ENCODE results near the gene TGIF1.

TGIF1 gene

DNA sequence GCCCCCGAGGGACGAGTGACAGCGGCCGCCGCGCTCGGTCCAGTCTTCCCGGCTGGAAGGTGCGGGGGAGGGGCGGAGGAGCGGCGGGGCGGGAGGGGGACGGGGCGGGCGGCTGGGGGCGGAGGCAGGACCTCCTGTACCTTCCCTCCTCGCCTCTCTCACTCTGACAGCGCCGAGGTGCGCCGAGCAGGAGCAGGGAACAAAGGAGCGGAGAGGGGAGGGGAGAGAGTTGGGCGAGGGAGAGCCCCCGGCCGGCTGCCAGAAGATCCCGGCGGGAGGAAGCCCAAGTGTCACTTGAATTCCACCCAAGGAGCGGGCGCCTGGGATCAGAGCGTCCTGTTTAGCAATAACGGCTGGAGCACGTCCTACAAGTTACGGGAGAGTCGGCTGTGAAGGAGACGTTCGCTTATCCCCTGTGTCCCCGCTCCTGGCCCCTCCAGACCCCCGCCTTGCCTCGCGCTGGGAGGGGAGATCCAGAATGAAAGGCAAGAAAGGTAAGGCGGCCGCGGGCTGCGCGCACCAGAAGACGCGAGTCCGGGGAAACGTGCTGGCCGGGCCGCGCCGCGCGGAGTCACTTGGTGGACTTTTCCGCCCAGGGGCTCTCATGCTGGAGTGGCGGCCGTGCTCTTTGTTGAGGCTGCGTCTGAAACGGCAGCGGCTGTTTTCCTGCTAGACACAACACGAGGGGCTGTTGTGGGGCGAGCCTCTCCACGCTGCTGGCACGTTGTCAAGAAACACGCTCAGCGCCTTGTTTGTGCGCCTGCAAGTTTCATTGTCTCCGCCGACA, at the start of gene TGIF1:
Gene TGIF1 (plus strand): TSS at position 161 of the 787 bp plus-strand sequence. CDS start 318 bp downstream, at position 479.
- TF ChIP-seq, protein P1, sequence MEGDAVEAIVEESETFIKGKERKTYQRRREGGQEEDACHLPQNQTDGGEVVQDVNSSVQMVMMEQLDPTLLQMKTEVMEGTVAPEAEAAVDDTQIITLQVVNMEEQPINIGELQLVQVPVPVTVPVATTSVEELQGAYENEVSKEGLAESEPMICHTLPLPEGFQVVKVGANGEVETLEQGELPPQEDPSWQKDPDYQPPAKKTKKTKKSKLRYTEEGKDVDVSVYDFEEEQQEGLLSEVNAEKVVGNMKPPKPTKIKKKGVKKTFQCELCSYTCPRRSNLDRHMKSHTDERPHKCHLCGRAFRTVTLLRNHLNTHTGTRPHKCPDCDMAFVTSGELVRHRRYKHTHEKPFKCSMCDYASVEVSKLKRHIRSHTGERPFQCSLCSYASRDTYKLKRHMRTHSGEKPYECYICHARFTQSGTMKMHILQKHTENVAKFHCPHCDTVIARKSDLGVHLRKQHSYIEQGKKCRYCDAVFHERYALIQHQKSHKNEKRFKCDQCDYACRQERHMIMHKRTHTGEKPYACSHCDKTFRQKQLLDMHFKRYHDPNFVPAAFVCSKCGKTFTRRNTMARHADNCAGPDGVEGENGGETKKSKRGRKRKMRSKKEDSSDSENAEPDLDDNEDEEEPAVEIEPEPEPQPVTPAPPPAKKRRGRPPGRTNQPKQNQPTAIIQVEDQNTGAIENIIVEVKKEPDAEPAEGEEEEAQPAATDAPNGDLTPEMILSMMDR (conservative IDR thresholded peaks at IDR 0.05) = no peak
- no peak for TF ChIP-seq ZFX (IDR thresholded peaks at IDR 0.05)
- H3K27ac ChIP-seq = peak within 1 kb of the TSS; percentile 94

DNA sequence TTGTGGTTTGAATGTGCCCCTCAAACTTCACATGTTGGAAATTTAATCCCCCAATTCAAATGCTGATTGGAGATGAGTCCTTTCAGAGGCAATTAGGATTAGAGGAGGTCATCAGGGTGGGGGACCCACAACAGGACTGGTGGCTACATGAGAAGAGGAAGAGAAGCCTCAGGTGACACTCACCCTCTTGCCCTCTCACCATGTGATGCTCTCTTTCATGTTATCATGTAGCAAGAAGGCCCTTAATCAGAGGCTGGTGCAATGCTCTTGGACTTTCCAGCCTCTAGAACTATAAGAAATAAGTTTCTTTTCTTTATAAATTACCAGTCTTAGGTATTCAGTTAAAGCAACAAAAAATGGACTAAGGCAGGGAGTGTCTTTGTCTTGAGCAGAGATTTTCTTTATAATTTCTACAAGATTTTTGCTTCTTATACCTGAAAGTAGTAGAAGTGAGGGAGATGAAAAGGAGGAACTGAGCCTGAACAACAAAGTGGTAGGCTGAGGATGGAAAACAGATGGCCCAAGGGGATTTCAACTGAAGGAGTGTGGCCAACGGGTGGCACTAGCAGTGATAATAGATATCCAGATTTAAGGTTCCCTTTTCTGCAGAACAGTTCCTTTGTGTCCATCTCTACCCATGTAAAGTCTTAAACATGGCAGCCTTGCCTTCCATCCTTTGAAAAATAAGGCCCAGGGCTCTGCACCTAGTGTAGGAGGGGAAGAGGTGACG, 49.2 kb upstream of the TGIF1 start:
- no peak for TF ChIP-seq ZFX (IDR thresholded peaks at IDR 0.05)
- TF ChIP-seq, protein P1 (conservative IDR thresholded peaks at IDR 0.05) = no peak
- peak overlapping the region; percentile 91 for H3K27ac ChIP-seq

DNA sequence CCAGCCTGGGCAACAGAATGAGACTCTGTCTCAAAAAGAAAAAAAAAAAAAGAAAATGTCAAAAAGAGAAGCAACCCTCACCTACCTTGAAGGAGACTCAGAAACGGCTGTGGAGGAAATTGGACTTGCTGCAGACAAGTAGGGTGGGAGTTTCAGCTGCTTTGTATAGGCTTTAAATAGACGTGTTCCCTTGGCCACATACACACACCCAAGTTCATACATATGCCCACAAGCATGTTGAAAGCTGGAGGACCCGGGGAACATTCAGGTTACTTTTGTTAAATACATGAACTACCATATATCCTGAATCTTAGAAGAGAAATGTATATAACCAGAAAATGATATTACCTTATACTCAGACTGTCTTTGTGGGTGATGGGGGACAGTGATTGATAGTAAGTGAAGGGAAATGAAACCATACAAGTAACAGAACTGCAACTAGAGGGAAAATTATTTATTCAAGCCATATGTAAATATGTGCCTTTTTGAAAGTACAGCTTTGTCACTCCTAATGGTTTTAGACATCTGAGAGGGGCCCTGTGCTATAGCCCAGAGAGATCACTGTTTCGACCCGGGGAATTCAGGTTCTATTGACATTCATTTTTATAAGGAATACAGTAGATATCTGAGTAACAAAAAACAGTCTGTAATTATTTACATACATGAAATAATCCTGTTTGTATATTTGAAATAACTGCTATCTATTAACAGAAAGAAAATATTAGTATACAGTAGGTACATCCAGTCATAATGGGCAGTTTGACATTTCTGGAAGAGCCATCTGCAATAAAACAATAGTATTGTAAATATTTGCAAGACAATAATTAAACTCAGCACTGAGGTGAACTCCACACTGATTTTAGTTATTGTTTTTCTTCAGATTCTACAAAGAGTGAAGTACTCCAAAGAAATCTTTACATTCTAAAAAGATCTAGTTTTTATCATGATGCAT, 48.0 kb upstream of the TGIF1 start:
- peak overlapping the region; percentile 91 for H3K27ac ChIP-seq
- TF ChIP-seq, protein P1 (conservative IDR thresholded peaks at IDR 0.05) = no peak
- no peak for TF ChIP-seq ZFX (IDR thresholded peaks at IDR 0.05)

DNA sequence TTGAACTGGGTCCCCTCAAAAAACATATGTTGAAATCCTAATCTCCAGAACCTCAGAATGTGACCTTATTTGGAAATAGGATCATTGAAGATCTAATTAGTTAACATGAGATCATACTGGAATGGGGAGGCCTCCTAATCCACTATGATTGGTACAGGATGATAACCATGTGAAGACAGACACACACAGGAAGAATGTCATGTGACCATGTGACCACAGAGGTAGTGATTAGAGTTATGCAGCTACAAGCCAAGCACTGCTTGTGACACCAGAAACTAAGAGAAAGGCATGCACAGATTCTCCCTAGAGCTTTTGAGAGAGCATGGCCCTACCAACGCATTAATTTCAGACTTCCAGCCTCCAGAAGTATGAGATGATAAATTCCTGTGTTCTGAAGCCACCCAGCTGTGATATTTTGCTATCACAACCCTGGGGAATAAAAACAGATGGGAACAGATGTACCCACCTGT, 47.0 kb upstream of the TGIF1 start:
- H3K27ac ChIP-seq = peak overlapping the region; percentile 15; the same call in 1 of the 2 replicates
- TF ChIP-seq ZFX (IDR thresholded peaks at IDR 0.05) = no peak
- TF ChIP-seq, protein P1 (conservative IDR thresholded peaks at IDR 0.05) = no peak

DNA sequence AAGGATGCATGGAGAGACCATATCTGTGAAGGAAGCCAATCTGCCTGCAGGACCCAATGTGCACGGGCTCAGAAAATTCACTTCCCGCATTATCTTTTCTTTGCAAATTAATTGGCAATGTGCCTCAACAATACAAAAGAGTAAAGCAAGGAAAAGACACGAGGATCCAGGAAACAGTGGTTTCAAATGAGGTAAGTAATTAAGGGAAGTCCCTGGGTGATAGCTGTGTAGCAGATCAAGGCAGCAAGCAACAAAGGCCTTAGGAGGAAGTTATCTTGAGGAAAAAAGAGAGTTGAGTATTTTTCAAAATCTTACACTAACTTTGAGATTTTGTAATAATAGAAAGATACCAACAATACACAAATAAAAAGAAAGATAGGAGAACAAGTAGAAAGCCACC, 44.3 kb upstream of the TGIF1 start:
- TF ChIP-seq, protein P1 (conservative IDR thresholded peaks at IDR 0.05) = no peak
- no peak for TF ChIP-seq ZFX (IDR thresholded peaks at IDR 0.05)

DNA sequence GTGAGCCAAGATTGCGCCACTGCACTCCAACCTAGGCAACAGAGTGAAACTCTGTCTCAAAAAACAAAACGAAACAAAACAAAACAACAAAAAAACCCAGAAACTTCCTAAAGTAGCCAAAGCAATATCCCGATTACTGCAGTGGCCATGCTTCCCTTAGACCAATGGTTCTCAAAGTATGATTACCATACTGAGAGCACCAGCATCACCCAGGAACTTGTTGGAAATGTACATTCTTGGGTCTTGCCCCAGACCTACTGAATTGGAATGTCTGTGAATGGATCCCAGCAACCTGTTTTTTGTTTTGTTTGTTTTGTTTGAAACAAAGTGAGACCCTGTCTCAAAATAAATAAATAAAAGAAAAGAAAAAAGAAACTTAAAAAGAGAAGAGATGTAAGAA, 41.9 kb upstream of the TGIF1 start:
- no peak overlapping the region for H3K27ac ChIP-seq
- no peak for TF ChIP-seq ZFX (IDR thresholded peaks at IDR 0.05)
- TF ChIP-seq, protein P1 (conservative IDR thresholded peaks at IDR 0.05) = no peak

More for the DNA sequence above, 44.3 kb upstream of the TGIF1 start:
- H3K27ac ChIP-seq = no peak overlapping the region

All from C4-2B (cell line).